ENCODE measurements around the gene DAND5.
A peak's percentile ranks its signal among the peaks of the same experiment; 100 is the strongest.
"Not testable (repeated sequence)": the region's sequence is repeated elsewhere in the genome, so short reads cannot be mapped to it uniquely, and the experiment has no call there.

The DAND5 gene

DNA sequence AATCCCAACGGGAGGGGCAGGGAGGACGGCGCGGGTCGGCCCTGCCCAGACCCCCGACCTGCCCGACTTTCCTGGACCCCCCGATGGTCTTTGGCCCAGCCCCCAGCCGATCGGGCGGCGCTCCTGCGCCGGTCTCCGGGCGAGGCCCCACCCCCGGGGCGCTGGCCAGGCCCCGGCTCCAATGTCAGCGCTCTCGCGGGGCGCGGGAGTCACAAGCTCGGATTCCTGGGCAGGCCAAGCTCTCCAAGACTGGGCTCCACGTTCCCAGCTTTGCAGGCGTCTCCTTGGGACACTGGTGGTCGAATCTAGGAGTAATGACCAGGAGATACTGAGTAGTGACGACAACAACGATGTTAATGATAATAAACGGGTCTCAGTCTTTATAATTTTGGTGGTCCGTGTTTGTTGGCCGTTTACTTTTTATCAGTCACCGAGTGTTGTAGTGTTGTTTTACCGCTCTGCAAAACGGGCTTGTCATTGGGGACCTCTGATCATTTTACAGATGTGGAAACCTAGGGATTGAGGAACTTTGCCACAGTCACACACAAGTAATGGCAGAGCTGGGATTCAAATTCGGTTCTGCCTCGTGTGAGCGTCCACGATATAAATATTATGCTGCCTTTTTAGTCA, 23.2 kb upstream of the DAND5 start:
- peak; percentile 66 to 68 for DNase-seq

DNA sequence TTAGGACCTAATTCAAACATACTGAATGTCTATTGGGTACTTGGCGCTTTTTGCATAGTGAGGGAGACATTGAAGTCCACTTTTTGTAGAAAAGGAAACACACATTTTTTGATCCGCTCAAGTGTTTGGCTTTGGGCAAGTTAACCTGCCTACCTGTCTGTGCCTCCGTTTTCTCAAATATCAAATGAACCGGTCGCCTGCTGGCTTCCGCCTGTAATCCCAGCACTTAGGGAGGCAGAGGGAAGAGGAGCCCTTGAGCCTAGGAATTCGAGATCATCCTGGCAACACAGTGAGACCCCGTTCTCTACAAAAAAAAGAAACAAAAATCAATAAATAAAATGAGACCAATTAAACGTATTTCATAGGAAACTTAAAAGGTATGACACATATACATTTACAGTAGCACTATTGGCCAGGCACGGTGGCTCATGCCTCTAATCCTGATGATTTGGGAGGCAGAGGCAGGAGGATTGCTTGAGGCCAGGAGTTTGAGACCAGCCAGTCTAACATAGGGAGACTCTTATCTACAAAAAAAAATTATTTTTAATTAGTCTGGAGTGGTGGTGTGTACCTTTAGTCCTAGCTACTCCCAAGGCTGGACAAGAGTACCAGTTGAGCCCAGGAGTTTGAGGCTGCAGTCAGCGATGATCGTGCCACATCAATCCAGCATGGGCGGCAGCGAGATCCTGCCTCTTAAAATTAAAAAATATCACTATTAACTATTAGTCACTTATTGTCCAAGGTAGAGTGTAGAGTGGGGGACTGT, 22.5 kb upstream of the DAND5 start:
- no peak for DNase-seq

GRCh38 chr19:12947702-12948611, 21.4 kb upstream of the DAND5 start:
- DNase-seq, result no peak

DNA sequence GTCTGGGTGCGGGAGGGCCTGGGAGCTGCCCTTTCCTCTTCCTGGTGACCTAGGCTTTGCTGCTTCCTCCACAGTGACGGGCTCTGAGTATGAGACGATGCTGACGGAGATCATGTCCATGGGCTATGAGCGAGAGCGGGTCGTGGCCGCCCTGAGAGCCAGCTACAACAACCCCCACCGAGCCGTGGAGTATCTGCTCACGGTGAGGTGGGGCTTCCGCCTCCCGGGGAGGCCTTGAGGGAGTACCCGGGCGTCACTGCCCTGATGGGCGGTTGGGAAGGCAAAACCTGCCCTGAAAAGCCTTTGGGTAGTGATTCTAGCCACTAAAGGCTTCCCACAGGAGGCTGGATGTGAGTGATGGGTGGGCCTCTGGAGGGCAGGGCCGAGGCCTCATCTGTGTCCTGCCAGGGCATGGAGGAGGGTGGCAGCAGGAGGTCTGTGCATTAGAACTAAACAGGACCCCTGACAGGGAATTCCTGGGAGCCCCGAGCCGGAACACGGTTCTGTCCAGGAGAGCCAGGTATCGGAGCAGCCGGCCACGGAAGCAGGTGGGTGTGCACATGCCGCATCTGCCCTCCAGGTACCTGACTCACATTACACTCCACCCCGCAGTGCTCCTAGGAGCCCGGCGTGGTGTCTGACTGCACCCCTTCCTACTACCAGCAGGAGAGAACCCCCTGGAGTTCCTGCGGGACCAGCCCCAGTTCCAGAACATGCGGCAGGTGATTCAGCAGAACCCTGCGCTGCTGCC, 20.6 kb upstream of the DAND5 start:
- DNase-seq, result no peak

DNA sequence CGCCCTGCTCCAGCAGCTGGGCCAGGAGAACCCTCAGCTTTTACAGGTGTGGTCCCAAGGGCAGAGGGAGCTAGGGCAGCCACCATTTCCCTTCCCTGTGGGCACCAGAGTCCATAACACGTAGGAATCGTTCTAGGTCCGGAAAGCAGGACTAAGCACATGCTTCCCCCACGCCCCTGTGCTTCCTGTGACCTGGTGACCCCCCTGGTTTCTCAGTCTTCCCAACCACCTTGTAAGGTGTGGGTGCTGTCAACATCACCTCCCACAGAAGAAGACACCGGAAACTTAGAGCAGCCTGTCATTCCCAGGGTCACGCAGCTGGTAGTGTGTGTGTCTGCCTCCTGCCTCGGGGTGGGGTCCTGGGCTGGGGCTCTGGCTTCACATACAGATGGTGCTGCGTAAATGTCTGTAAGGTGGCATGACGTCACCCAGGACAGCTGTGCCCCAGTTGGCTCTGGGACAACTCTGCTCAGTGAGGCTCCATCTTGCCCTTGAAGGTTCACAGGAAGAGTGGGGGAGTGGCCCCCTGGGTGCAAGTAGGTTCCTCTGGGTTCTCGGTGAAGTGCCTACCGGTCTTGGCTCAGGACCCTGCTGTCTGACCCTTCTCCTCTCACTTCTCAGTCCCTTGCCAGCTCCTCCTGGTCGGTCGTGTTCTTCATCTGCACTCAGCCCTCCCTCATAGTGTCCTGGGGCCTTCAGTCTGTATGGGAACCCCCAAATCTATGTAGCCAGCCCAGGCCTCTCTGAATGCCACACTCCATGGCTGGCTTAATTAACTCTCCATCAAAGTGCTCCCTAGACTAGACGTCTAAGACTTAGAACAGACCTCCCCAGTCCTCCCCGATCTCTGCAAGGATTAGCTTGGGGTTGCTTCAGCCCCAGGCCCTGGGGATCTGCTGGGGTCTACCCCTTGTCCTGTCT, 19.8 kb upstream of the DAND5 start:
- no peak for DNase-seq

DNA sequence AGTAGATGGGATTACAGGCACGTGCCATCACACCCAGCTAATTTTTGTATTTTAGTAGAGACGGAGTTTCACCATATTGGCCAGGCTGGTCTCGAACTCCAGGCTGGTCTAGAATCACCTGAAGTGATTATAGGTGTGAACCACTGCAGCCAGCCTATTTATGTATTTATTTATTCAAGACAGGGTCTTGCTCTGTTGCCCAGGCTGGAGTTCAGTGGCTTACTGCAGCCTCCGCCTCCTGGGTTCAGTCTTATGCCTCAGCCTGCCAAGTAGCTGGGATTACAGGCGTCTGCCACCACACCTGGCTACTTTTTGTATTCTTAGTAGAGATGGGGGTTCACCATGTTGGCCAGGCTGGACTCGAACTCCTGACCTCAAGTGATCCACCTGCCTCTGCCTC, 17.3 kb upstream of the DAND5 start:
- DNase-seq, result not testable (repeated sequence)

DNA sequence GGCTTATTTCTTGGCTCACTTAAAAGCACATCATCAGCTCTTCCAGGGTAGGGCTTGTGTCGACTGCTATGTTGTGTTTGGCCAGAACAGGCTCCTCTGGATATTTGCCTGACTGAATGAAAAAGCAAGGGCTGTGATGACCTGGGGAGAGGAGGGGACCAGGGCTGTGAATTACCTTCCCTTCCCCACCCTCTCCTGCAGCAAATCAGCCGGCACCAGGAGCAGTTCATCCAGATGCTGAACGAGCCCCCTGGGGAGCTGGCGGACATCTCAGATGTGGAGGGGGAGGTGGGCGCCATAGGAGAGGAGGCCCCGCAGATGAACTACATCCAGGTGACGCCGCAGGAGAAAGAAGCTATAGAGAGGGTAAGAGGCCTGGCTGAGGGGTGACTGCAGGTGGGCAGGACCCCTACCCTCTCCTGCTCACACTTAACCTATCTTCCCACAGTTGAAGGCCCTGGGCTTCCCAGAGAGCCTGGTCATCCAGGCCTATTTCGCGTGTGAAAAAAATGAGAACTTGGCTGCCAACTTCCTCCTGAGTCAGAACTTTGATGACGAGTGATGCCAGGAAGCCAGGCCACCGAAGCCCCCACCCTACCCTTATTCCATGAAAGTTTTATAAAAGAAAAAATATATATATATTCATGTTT, 16.8 kb upstream of the DAND5 start:
- no peak for DNase-seq

GRCh38 chr19:12953138-12953798, 16.1 kb upstream of the DAND5 start:
- no peak for DNase-seq

GRCh38 chr19:12953799-12954611, 15.4 kb upstream of the DAND5 start:
- no peak for DNase-seq

- no peak for DNase-seq
These were observed 14.8 kb upstream of the DAND5 start for GRCh38 chr19:12954612-12954962.

- not testable (repeated sequence) for DNase-seq
These were observed 13.8 kb upstream of the DAND5 start for GRCh38 chr19:12955575-12955974.

- no peak for DNase-seq
These were observed 13.4 kb upstream of the DAND5 start for GRCh38 chr19:12955996-12956395.

DNA sequence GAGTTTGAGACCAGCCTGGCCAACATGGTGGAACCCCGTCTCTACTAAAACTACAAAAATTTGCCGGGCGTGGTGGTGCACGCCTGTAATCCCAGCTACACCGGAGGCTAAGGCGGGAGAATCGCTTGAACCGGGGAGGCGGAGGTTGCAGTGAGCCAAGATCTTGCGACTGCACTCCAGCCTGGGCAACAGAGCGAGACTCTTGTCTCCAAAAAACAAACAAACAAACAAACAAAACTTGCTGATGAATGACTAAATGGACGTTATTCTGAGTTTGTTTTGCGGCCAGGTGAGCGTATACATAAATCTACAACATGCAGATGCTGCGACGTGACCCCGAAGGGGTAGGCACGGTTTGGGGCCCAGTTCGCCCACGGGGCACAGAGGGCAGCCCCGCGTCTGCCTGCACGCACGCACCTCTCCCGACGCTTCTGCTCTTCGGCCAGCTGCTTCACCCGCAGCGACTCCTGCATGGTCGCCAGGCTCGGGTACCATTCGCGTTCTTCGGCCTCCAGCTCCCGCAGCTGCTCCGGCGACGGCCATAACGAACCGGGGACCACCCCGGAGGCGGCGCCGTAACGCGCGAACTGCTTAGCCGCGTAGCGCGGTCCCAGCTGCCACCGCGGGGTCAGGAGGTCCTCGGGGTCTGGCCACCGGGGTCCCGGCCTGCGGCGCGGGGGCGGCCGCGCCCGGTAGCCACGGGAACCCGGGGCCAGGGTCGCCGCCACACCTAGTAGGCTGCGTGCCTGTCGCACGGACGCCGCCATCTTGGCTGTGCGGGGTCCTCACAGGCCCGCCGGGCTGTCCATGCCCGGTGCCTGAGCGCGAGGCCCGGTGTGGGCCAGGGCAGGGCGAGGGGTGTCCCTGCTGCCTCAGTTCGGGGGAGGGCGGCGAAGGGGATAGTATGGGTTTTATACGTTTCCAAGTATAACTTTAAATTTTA, 12.7 kb upstream of the DAND5 start, which contains the start of gene GADD45GIP1:
TSS of gene GADD45GIP1 (minus strand) at position 778 of the 943 bp plus-strand sequence. CDS start at position 767, 11 bp downstream.
- DNase-seq, result peak; percentile 86 to 90

DNA sequence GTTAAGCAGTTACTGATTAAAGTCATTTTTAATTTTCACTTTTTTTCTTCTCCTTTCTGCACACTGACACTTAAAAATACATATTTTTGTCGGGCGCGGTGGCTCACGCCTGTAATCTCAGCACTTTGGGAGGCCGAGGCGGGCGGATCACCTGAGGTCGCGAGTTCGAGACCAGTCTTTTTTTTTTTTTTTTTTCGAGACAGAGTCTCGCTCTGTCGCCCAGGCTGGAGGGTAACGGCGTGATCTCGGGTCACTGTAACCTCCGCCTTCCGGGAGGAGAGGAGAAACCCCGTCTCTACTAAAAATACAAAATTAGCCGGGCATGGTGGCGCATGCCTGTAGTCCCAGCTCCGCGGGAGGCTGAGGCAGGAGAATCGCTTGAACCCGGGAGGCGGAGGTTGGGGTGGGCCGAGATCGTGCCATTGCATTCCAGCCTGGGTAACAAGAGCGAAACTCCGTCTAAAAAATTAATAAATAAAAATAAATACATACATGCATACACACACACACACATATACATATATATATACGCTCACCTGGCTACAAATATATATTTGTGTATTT, 11.9 kb upstream of the DAND5 start:
- peak in 1 of 2 donors; percentile 37 for DNase-seq

DNA sequence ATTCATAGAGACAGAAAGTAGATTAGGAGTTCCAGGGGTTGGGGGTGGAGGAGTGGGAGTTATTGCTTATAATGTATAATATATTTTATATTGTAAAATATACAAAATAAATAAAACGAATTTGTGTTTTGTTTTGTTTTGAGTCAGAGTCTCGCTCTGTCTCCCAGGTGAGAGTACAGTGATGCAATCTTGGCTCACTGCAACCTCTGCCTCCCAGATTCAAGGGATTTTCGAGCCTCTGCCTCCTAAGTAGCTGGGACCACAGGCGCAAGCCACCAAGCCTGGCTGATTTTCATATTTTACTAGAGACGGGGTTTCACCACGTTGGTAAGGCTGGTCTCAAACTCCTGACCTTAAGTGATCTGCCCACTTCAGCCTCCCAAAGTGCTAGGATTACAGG, 9.9 kb upstream of the DAND5 start:
- no peak for DNase-seq

- DNase-seq, result peak; percentile 88 to 90
These were observed 4.2 kb upstream of the DAND5 start for GRCh38 chr19:12965017-12965811.

- DNase-seq, result no peak
These were observed 3.6 kb upstream of the DAND5 start for GRCh38 chr19:12965812-12966135.

Measured in stimulated activated CD4-positive, alpha-beta T cell treated with anti-CD3 and anti-CD28 coated beads, Interleukin-2, amount 100 ng/mL, for 24 hours (primary cell).